Gastroesophageal sphincter (tissue), 4 donors: ENCODE measurements around the gene LIMK1. TPM values are rescaled to one million over a fixed set of nuclear protein-coding genes. Genes with fewer than 3 reads are reported as not detected.

Experiments used
- ATAC-seq: fragments of 150-250 bp; one replicate; pipeline ENCODE4 v1.9.1; 2016; ENCODE audit warnings: mild to moderate bottlenecking, moderate library complexity
- H3K27ac ChIP-seq, 4 donors: fragments of 200-600 bp; sonication (generic) in 3 of 4; 1 replicate in 3 of 4; 2 replicates in 1 of 4; pipeline ENCODE4 v1.5.1; 2016 to 2019
- H3K27me3 ChIP-seq: fragments of 200-600 bp; sonication (generic); one replicate; pipeline ENCODE4 v1.5.1; 2019
- H3K36me3 ChIP-seq, 2 donors: fragments of 200-600 bp; sonication (generic); one replicate each; pipeline ENCODE4 v1.5.1; 2019; ENCODE audit warnings: control low read depth in 1 of 2
- H3K4me1 ChIP-seq, 3 donors: fragments of 200-600 bp; sonication (generic); 1 replicate in 2 of 3; 2 replicates in 1 of 3; pipeline ENCODE4 v1.5.1; 2016 to 2019; ENCODE audit warnings: control low read depth in 2 of 3
- H3K4me3 ChIP-seq, 2 donors: fragments of 200-600 bp; sonication (generic); one replicate each; pipeline ENCODE4 v1.5.1; 2019; ENCODE audit warnings: mild to moderate bottlenecking in 1 of 2, moderate library complexity in 1 of 2
- H3K9me3 ChIP-seq, 3 donors: fragments of 200-600 bp; sonication (generic); one replicate each; pipeline ENCODE4 v1.5.1; 2017 to 2019; ENCODE audit warnings: control low read depth in 2 of 3
- EP300 ChIP-seq: sonication (generic); formaldehyde crosslinking; IDR thresholded peaks from one replicate; pipeline ENCODE4 v1.6.1; 2017; ENCODE audit warnings: antibody characterized with exemption, mild to moderate bottlenecking
- POLR2A ChIP-seq, 2 donors: fragments of 450-650 bp; IDR thresholded peaks; one replicate each; pipeline ENCODE4 v1.6.1; 2017; ENCODE audit warnings: antibody characterized with exemption in 2 of 2, mild to moderate bottlenecking in 2 of 2, moderate library complexity in 1 of 2
- POLR2AphosphoS5 ChIP-seq: sonication (generic); formaldehyde crosslinking; IDR thresholded peaks from one replicate; pipeline ENCODE4 v1.6.1; 2017; ENCODE audit warnings: antibody characterized with exemption
- WGBS, 2 donors: methylation state at CpG; one replicate each; pipeline ENCODE4 v1.1.5; 2018; ENCODE audit warnings: low coverage in 1 of 2; 5-methylcytosine and 5-hydroxymethylcytosine counted together
- total RNA-seq, 4 donors: library from RNA; depleted of rRNA; stranded (reverse); fragments of >200 nt; gene quantifications; one replicate each; pipeline ENCODE4 v1.1.0, GENCODE V29; 2016
- TF ChIP-seq, protein P1 (sequence below), 4 experiments: fragments of 200-600 bp in 2 of 4; fragments of 450-650 bp in 2 of 4; sonication (generic) in 1 of 4; IDR thresholded peaks; one replicate each; pipeline ENCODE4 v1.5.1; 2017 to 2019; ENCODE audit warnings: antibody characterized with exemption in 4 of 4, mild to moderate bottlenecking in 2 of 4, moderate library complexity in 2 of 4

The LIMK1 gene
- total RNA-seq, 4 donors from 2014 or later: 7.2 to 20.6 (median 13.2) TPM

DNA sequence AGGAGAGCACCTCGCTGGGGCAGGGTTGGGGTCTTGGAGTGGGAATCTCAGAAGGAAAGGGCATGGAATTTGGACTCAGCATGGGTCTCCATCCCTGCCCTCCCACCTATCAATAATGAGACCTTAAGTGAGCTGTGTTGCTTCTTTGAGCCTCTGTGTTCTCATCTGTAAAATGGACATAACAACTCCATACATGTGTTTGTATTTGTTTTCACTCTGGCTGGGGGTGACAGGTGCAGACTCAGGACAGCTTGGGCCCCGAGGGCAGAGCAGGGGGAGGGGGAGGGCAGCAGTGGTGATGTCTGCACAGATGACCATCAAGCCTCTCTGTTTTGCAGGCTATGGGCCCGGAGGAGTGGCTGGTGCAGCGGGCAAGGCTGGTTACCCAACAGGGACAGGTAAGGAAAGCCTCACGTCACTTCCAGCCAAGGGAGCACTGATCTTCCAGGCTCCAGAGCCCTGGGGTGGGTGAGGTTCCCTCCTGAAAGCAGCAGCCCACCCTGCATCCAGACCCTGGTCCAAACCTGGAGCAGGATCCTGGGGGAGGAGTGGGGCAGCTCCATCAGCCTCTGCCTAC is 35.7 kb upstream of the LIMK1 start:
- Histone ChIP-seq H3K36me3 (peaks cover 0 to 100% of the 10 kb centered on the region in 2 donors), H3K9me3 (no peaks in the 10 kb centered on the region), H3K27ac (no peak overlapping the region), H3K27me3 (no peaks in the 10 kb centered on the region), H3K4me3 (no peak overlapping the region), H3K4me1 (peaks cover 0 to 10% (median 1%) of the 10 kb centered on the region in 3 donors)
- 29% methylated on average over 1 of the region's 5 CpGs; no CpG with 5 or more reads in 1 of the 2 donors for WGBS, 2 donors
- TF ChIP-seq EP300 (no peak), POLR2A (IDR thresholded peaks at IDR 0.05) (no peak), POLR2AphosphoS5 (no peak)
- TF ChIP-seq, protein P1, sequence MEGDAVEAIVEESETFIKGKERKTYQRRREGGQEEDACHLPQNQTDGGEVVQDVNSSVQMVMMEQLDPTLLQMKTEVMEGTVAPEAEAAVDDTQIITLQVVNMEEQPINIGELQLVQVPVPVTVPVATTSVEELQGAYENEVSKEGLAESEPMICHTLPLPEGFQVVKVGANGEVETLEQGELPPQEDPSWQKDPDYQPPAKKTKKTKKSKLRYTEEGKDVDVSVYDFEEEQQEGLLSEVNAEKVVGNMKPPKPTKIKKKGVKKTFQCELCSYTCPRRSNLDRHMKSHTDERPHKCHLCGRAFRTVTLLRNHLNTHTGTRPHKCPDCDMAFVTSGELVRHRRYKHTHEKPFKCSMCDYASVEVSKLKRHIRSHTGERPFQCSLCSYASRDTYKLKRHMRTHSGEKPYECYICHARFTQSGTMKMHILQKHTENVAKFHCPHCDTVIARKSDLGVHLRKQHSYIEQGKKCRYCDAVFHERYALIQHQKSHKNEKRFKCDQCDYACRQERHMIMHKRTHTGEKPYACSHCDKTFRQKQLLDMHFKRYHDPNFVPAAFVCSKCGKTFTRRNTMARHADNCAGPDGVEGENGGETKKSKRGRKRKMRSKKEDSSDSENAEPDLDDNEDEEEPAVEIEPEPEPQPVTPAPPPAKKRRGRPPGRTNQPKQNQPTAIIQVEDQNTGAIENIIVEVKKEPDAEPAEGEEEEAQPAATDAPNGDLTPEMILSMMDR (IDR thresholded peaks at IDR 0.05): no peak
- no peak for ATAC-seq

DNA sequence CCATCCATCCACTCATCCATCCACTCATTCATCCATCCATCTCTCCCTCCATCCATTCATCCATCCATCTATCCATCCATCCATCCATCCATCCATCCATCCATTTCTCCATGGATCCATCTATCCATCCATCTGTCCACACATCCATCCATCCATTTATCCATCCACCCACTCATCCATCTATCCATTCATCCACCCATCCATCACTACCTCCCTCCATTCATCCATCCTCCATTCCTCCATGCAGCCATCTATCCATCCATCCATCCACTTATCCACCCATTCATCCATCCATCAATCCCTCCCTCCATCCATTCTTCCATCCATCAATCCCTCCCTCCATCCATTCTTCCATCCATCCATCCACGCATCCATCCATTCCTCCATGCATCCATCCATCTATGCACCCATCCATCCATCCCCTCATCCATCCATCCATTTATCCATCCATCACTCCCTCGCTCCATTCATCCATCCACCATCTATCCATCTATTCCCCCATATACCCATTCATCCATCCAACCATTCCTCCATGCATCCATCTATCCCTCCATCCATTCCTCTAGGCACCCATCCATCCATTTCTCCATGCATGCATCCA is 34.5 kb upstream of the LIMK1 start:
- 95 to 100% methylated on average over 2 of the region's 2 CpGs for WGBS, 2 donors
- H3K36me3 ChIP-seq: peaks cover 0 to 100% of the 10 kb centered on the region in 2 donors
- no peaks in the 10 kb centered on the region for H3K4me1 ChIP-seq
- no peak for ATAC-seq
- H3K9me3 ChIP-seq: no peaks in the 10 kb centered on the region
- H3K4me3 ChIP-seq: no peak overlapping the region
- H3K27ac ChIP-seq: no peak overlapping the region
- no peaks in the 10 kb centered on the region for H3K27me3 ChIP-seq
- TF ChIP-seq POLR2A (IDR thresholded peaks at IDR 0.05) (no peak), EP300 (no peak), POLR2AphosphoS5 (no peak)
- TF ChIP-seq, protein P1 (IDR thresholded peaks at IDR 0.05): no peak

DNA sequence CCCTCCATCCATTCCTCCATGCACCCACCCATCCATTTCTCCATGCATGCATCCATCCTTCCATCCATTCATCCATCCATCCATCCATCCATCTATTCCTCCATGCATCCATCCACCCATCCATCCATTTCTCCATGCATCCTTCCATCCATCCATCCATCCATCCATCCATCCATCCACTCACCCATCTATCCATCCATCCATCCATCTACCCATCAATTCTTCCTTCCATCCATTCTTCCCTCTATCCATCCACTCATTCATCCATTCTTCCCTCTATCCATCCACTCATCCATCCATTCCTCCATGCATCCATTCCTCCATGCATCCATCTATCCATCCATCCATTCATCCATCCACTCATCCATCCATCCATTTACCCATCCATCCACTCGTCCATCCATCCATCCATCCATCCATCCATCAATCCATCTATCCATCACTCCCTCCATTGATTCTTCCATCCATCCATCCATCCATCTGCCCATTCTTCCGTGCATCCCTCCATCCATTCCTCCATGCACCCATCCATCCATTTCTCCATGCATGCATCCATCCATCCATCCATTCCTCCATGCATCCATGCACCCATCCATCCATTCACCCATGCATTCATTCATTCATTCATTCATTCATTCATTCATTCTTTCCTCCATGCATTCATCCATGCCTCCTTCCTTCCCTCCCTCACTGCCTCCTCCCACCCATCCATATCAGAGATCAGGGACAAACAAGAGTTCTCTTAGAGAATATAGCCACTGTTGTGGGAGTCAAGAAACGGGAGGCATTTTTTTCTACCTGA is 33.4 kb upstream of the LIMK1 start:
- H3K36me3 ChIP-seq: peaks cover 0 to 100% of the 10 kb centered on the region in 2 donors
- H3K27me3 ChIP-seq: no peaks in the 10 kb centered on the region
- no peak for ATAC-seq
- no peak overlapping the region for H3K4me3 ChIP-seq
- no peaks in the 10 kb centered on the region for H3K4me1 ChIP-seq
- H3K27ac ChIP-seq: no peak overlapping the region
- no peaks in the 10 kb centered on the region for H3K9me3 ChIP-seq
- WGBS, 2 donors: 68 to 79% methylated on average over 2 to 3 of the region's 3 CpGs
- TF ChIP-seq, protein P1 (IDR thresholded peaks at IDR 0.05): no peak
- TF ChIP-seq EP300 (no peak), POLR2AphosphoS5 (no peak), POLR2A (IDR thresholded peaks at IDR 0.05) (no peak)

DNA sequence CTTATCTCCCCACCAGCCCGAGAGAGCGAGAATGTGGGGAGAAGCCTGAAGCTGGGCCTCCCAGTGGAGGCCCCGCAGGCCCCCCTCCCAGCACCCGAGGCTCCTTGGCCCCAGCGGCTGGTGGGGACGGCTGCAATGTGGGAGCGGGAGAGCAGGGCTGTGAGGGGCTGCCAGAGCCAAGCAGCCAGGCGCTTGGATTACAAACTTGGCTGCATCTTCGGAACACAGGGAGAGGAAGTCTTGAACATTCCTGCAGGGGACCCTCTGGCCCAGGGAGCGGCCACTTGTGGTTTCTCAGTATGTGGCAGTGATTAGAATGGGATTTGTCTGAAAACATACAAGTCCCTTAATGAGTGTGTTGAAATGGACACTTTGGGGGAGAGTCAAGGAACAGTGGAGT is 32.4 kb upstream of the LIMK1 start:
- Histone ChIP-seq H3K27me3 (no peaks in the 10 kb centered on the region), H3K27ac (peak overlapping the region in 3 of 4 donors; percentile 14 to 19 (median 15)), H3K36me3 (peaks cover 0 to 100% of the 10 kb centered on the region in 2 donors), H3K4me3 (no peak overlapping the region), H3K9me3 (no peaks in the 10 kb centered on the region), H3K4me1 (no peaks in the 10 kb centered on the region)
- 50% methylated on average over 4 of the region's 10 CpGs; no CpG with 5 or more reads in 1 of the 2 donors for WGBS, 2 donors
- TF ChIP-seq EP300 (no peak), POLR2A (IDR thresholded peaks at IDR 0.05) (no peak), POLR2AphosphoS5 (no peak)
- TF ChIP-seq, protein P1 (IDR thresholded peaks at IDR 0.05): no peak
- ATAC-seq: peak; percentile 7
